ENCODE data around the gene SALL2.

DNA sequence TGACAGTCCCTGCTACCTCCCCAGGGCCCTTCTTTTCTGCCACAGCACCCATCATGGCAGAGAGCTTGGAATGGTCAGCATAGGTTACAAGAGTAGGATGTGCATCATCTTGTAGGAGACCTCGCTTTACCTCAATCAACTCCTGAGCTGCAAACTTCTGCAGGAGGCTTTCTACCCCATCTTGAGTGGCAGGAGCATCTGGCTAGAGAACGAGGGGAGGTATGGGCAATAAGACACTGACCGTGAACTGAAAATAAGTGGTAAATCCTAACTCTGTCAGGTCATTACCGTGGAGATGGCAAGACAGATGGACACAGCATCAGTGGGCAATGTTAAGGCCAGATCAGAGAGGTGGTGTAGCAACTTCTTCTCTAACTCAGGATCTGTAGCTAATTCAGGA is 22.8 kb downstream of the SALL2 start:
- no peak for TF ChIP-seq POLR2A (IDR thresholded peaks at IDR 0.05)
- TF ChIP-seq, protein P1, sequence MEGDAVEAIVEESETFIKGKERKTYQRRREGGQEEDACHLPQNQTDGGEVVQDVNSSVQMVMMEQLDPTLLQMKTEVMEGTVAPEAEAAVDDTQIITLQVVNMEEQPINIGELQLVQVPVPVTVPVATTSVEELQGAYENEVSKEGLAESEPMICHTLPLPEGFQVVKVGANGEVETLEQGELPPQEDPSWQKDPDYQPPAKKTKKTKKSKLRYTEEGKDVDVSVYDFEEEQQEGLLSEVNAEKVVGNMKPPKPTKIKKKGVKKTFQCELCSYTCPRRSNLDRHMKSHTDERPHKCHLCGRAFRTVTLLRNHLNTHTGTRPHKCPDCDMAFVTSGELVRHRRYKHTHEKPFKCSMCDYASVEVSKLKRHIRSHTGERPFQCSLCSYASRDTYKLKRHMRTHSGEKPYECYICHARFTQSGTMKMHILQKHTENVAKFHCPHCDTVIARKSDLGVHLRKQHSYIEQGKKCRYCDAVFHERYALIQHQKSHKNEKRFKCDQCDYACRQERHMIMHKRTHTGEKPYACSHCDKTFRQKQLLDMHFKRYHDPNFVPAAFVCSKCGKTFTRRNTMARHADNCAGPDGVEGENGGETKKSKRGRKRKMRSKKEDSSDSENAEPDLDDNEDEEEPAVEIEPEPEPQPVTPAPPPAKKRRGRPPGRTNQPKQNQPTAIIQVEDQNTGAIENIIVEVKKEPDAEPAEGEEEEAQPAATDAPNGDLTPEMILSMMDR (IDR thresholded peaks at IDR 0.05) = no peak

Data from adrenal gland (tissue), 5 donors.